OCI-LY7 (cell line): ENCODE measurements around the gene PRSS48. TPM values are rescaled to one million over a fixed set of nuclear protein-coding genes. Genes with fewer than 3 reads are reported as not detected.

Experiments
- BruUV-seq: library from RNA; stranded (reverse); fragments of 400-500 nt; replicated peaks from 2 replicates; lab custom pipeline; 2021; lab: Mats Ljungman, UMichigan
- CTCF ChIA-PET: fragments of 300-600 bp; sonication (Branson Sonifier 250); formaldehyde crosslinking; loops from one replicate; lab custom pipeline; 2022; ENCODE audit warnings: antibody characterized with exemption; ENCODE audit not compliant: unreplicated experiment; lab: Charles Lee
- POLR2A ChIA-PET: fragments of 300-600 bp; sonication (Branson Sonifier 250); formaldehyde crosslinking; loops from one replicate; lab custom pipeline; 2022; ENCODE audit warnings: antibody characterized with exemption; lab: Charles Lee
- DNase-seq: peaks from one replicate; pipeline ENCODE4 v3.0.0-alpha.2; 2015; ENCODE audit warnings: low spot score
- H2AFZ ChIP-seq: fragments of 200-600 bp; sonication (generic), shearing (Covaris generic); 2 replicates; pipeline ENCODE4 v1.6.1; 2014; ENCODE audit warnings: mild to moderate bottlenecking, antibody characterized with exemption, low read length, moderate library complexity
- H3K27ac ChIP-seq: fragments of 200-600 bp; sonication (generic); 2 replicates; pipeline ENCODE4 v1.5.1; 2014; ENCODE audit warnings: mixed run types, low read depth, mild to moderate bottlenecking, moderate library complexity, low read length, inconsistent platforms; ENCODE audit not compliant: poor library complexity, severe bottlenecking
- H3K36me3 ChIP-seq: fragments of 200-600 bp; sonication (generic); 2 replicates; pipeline ENCODE4 v1.6.1; 2014; ENCODE audit warnings: mild to moderate bottlenecking, antibody characterized with exemption, low read length, moderate library complexity, mixed read lengths; ENCODE audit not compliant: insufficient read depth
- H3K4me1 ChIP-seq: fragments of 200-600 bp; sonication (generic); 2 replicates; pipeline ENCODE4 v1.5.1; 2014; ENCODE audit warnings: mild to moderate bottlenecking, low read length; ENCODE audit not compliant: insufficient read depth, poor library complexity, severe bottlenecking
- H3K4me2 ChIP-seq: fragments of 200-600 bp; sonication (generic); 2 replicates; pipeline ENCODE4 v1.6.1; 2014; ENCODE audit warnings: mild to moderate bottlenecking, low read length
- H3K4me3 ChIP-seq: fragments of 200-600 bp; sonication (generic); 2 replicates; pipeline ENCODE4 v1.5.1; 2014; ENCODE audit warnings: mild to moderate bottlenecking, low read depth, low read length; ENCODE audit not compliant: poor library complexity, severe bottlenecking
- H3K79me2 ChIP-seq: fragments of 200-600 bp; sonication (generic); 2 replicates; pipeline ENCODE4 v1.6.1; 2016; ENCODE audit warnings: low read depth, mild to moderate bottlenecking, low read length, moderate library complexity, mixed read lengths; ENCODE audit not compliant: insufficient read depth
- H3K9me2 ChIP-seq: fragments of 200-600 bp; sonication (generic); 2 replicates; pipeline ENCODE4 v1.6.1; 2016; ENCODE audit warnings: mild to moderate bottlenecking, low read length, mixed read lengths; ENCODE audit not compliant: insufficient read depth
- H3K9me3 ChIP-seq: fragments of 200-600 bp; sonication (generic); 2 replicates; pipeline ENCODE4 v1.6.1; 2014; ENCODE audit warnings: mild to moderate bottlenecking, mixed run types, low read length, mixed read lengths
- H4K20me1 ChIP-seq: fragments of 200-600 bp; sonication (generic); 2 replicates; pipeline ENCODE4 v1.6.1; 2014; ENCODE audit warnings: mild to moderate bottlenecking, antibody characterized with exemption, low read length, moderate library complexity, mixed read lengths; ENCODE audit not compliant: insufficient read depth
- EZH2phosphoT487 ChIP-seq: fragments of 200-600 bp; sonication (generic); IDR thresholded peaks from 2 replicates; pipeline ENCODE4 v1.6.1; 2018; ENCODE audit warnings: low read depth, borderline replicate concordance, mild to moderate bottlenecking, mixed run types, antibody characterized with exemption, low read length, moderate library complexity, mixed read lengths
- intact Hi-C: fragments of 100-400 bp; cut with micrococcal nuclease; formaldehyde crosslinking; loops from one replicate; pipeline ENCODE4 v1.10.0; 2022; ENCODE audit not compliant: unreplicated experiment
- total RNA-seq, 2 experiments: library from RNA; depleted of rRNA in 1 of 2; stranded (reverse); fragments of >200 nt in 1 of 2; shearing (Covaris generic) in 1 of 2; gene quantifications; 2 replicates each; pipeline ENCODE4 v1.2.3, GENCODE V29; 2014 to 2022
- TF ChIP-seq, protein P1 (sequence below): fragments of 200-600 bp; sonication (generic); conservative IDR thresholded peaks from 2 replicates; pipeline ENCODE4 v1.5.1; 2014; ENCODE audit warnings: mild to moderate bottlenecking, antibody characterized with exemption, low read length, moderate library complexity, mixed read lengths

Gene PRSS48
- total RNA-seq, 2 experiments from 2014 or later, result not detected

DNA sequence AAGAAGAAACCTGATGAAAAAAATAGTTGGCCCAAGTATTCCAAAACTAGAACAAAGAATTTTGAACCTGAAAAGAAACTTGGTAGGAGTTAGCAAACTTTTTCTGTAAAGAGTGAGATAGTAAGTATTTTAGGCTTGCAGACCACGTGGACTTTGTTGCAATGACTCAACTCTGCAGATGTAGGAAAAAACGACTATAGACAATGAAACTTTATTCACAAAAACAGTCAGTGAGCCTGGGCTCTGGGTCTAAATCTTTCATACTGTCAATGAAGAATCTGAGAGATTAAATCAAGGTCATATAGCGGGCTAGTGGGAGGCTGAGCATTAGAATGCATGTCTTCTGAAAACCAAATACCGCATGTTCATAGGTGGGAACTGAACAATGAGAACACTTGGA, 25.5 kb downstream of the PRSS48 start:
- TF ChIP-seq, protein P1, sequence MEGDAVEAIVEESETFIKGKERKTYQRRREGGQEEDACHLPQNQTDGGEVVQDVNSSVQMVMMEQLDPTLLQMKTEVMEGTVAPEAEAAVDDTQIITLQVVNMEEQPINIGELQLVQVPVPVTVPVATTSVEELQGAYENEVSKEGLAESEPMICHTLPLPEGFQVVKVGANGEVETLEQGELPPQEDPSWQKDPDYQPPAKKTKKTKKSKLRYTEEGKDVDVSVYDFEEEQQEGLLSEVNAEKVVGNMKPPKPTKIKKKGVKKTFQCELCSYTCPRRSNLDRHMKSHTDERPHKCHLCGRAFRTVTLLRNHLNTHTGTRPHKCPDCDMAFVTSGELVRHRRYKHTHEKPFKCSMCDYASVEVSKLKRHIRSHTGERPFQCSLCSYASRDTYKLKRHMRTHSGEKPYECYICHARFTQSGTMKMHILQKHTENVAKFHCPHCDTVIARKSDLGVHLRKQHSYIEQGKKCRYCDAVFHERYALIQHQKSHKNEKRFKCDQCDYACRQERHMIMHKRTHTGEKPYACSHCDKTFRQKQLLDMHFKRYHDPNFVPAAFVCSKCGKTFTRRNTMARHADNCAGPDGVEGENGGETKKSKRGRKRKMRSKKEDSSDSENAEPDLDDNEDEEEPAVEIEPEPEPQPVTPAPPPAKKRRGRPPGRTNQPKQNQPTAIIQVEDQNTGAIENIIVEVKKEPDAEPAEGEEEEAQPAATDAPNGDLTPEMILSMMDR, result no peak
- no peak for TF ChIP-seq EZH2phosphoT487
- Histone ChIP-seq H4K20me1 (no peaks in the 10 kb centered on the region), H3K4me1 (no peaks in the 10 kb centered on the region), H3K4me2 (no peak overlapping the region), H2AFZ (no peak overlapping the region), H3K9me2 (no peaks in the 10 kb centered on the region), H3K79me2 (no peaks in the 10 kb centered on the region), H3K4me3 (no peak overlapping the region), H3K36me3 (no peaks in the 10 kb centered on the region), H3K9me3 (no peaks in the 10 kb centered on the region), H3K27ac (no peak overlapping the region)
- POLR2A ChIA-PET, result no interaction called here
- CTCF ChIA-PET, result no interaction called here
- DNase-seq, result no peak
- intact Hi-C loops, result no loop called here
- BruUV-seq, result no TSS peak

GRCh38 chr4:151304226-151304625, 27.3 kb downstream of the PRSS48 start:
- no peaks in the 10 kb centered on the region for H3K4me1 ChIP-seq
- no peak overlapping the region for H3K4me2 ChIP-seq
- H3K27ac ChIP-seq, result no peak overlapping the region
- POLR2A ChIA-PET, result no interaction called here
- H3K36me3 ChIP-seq, result no peaks in the 10 kb centered on the region
- CTCF ChIA-PET, result no interaction called here
- H3K9me2 ChIP-seq, result no peaks in the 10 kb centered on the region
- intact Hi-C loops, result no loop called here
- TF ChIP-seq, protein P1, result no peak
- TF ChIP-seq EZH2phosphoT487, result no peak
- no peak for DNase-seq
- no peaks in the 10 kb centered on the region for H3K79me2 ChIP-seq
- no peak overlapping the region for H3K4me3 ChIP-seq
- H2AFZ ChIP-seq, result no peak overlapping the region
- no TSS peak for BruUV-seq
- H4K20me1 ChIP-seq, result no peaks in the 10 kb centered on the region
- H3K9me3 ChIP-seq, result no peaks in the 10 kb centered on the region

DNA sequence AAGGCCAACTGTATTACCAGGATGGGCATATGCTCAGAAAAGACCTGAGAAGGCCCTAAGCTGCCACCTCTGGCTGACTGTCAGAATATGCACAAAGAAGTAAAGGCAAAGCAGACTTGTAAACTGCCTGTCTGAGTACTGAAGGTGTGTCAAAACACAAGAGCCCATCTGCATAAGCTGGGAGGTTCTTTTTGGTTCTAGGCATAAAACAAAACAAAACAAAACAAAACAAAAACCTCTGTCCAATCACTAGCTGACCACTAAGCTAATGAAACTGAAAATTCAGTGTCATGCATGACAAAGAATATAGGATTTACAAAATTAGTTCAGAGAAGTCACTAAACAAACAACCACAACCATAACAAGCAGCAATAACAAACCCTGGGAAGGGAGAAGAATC, 27.8 kb downstream of the PRSS48 start:
- Histone ChIP-seq H3K4me2 (no peak overlapping the region), H3K4me1 (no peaks in the 10 kb centered on the region), H2AFZ (no peak overlapping the region), H3K4me3 (no peak overlapping the region), H3K27ac (no peak overlapping the region), H3K36me3 (no peaks in the 10 kb centered on the region), H3K79me2 (no peaks in the 10 kb centered on the region), H3K9me2 (no peaks in the 10 kb centered on the region), H3K9me3 (no peaks in the 10 kb centered on the region), H4K20me1 (no peaks in the 10 kb centered on the region)
- CTCF ChIA-PET, result no interaction called here
- no peak for DNase-seq
- no TSS peak for BruUV-seq
- TF ChIP-seq, protein P1, result no peak
- TF ChIP-seq EZH2phosphoT487, result no peak
- intact Hi-C loops, result no loop called here
- POLR2A ChIA-PET, result interaction anchor here (0.6 to 1.1 kb wide), 4 partner anchors 12 to 1076 kb away, joined by 3 to 5 read pairs (median 4); no protein-coding TSS in a partner anchor
